WTC11 (cell line): Measurements from ENCODE around the gene ZCCHC10.

Experiments used
- CREM ChIP-seq: sonication (generic); formaldehyde crosslinking; IDR thresholded peaks from 2 replicates; pipeline ENCODE4 v1.8.1; 2022; ENCODE audit warnings: mild to moderate bottlenecking, missing genetic modification reagents, moderate library complexity
- JUN ChIP-seq: sonication (generic); formaldehyde crosslinking; IDR thresholded peaks from 2 replicates; pipeline ENCODE4 v1.8.0; 2023; ENCODE audit warnings: mild to moderate bottlenecking, missing genetic modification reagents
- NFYB ChIP-seq: sonication (generic); formaldehyde crosslinking; conservative IDR thresholded peaks from 2 replicates; pipeline ENCODE4 v1.8.0; 2022; ENCODE audit warnings: low read depth, missing genetic modification reagents
- ZBTB21 ChIP-seq: sonication (generic); formaldehyde crosslinking; IDR thresholded peaks from 2 replicates; pipeline ENCODE4 v1.8.1; 2023; ENCODE audit warnings: mild to moderate bottlenecking, missing genetic modification reagents, borderline replicate concordance
- TF ChIP-seq, protein P1 (sequence below): sonication (generic); formaldehyde crosslinking; conservative IDR thresholded peaks from 2 replicates; pipeline ENCODE4 v1.8.1; 2023; ENCODE audit warnings: mild to moderate bottlenecking, low read depth, missing genetic modification reagents, moderate library complexity
- TF ChIP-seq, protein P2 (sequence below): fragments of 200-600 bp; IDR thresholded peaks from 2 replicates; pipeline ENCODE4 v1.8.0; 2022; ENCODE audit warnings: antibody characterized with exemption
- TF ChIP-seq, protein P3 (sequence below): sonication (generic); formaldehyde crosslinking; IDR thresholded peaks from 2 replicates; pipeline ENCODE4 v1.8.1; 2023; ENCODE audit warnings: mild to moderate bottlenecking, missing genetic modification reagents
- TF ChIP-seq, protein P4 (sequence below): sonication (generic); formaldehyde crosslinking; IDR thresholded peaks from 2 replicates; pipeline ENCODE4 v1.8.0; 2022; ENCODE audit warnings: mild to moderate bottlenecking, missing genetic modification reagents
- TF ChIP-seq, protein P5 (sequence below): sonication (generic); formaldehyde crosslinking; IDR thresholded peaks from 2 replicates; pipeline ENCODE4 v1.8.1; 2023; ENCODE audit warnings: mild to moderate bottlenecking, missing genetic modification reagents, moderate library complexity
- TF ChIP-seq, protein P6 (sequence below): sonication (generic); formaldehyde crosslinking; conservative IDR thresholded peaks from 2 replicates; pipeline ENCODE4 v1.8.1; 2022; ENCODE audit warnings: mild to moderate bottlenecking, missing genetic modification reagents

DNA sequence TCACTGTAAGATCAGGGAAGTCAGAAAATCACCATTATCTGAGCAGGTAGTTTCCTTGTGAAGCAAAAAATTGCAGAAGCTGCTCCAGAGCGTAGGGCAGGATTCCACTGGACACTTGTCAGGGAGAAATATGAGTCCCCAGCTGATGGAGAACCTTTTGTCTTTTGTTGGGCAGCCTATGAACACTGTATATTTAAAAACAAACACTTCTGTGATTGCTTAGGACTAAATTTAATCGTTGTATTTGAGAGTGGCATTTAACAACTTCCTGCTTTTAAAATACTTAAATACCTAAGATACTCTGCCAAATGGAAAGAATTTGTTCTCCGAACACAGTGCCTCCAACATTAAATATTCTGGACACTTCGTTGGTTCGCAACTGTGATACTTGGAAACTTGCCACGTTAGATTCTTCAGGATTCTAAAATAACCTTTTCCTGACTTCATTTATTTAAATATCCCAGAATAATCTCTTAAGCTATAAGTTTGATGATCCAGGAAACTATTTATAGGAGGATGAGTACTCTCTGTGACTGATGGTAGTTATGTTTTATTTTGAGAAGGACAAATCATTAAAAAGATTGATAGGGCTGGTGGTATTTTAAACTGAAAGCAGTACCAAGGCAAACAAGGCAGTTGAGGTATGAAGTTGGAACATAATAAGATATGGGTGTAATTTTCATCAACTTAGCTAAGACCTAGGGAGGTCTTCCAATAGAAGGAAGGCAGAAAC, 22.8 kb upstream of the ZCCHC10 start:
- TF ChIP-seq ZBTB21 (CRISPR knock-in tag), result no peak
- TF ChIP-seq, protein P1, sequence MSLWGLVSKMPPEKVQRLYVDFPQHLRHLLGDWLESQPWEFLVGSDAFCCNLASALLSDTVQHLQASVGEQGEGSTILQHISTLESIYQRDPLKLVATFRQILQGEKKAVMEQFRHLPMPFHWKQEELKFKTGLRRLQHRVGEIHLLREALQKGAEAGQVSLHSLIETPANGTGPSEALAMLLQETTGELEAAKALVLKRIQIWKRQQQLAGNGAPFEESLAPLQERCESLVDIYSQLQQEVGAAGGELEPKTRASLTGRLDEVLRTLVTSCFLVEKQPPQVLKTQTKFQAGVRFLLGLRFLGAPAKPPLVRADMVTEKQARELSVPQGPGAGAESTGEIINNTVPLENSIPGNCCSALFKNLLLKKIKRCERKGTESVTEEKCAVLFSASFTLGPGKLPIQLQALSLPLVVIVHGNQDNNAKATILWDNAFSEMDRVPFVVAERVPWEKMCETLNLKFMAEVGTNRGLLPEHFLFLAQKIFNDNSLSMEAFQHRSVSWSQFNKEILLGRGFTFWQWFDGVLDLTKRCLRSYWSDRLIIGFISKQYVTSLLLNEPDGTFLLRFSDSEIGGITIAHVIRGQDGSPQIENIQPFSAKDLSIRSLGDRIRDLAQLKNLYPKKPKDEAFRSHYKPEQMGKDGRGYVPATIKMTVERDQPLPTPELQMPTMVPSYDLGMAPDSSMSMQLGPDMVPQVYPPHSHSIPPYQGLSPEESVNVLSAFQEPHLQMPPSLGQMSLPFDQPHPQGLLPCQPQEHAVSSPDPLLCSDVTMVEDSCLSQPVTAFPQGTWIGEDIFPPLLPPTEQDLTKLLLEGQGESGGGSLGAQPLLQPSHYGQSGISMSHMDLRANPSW, result no peak
- TF ChIP-seq JUN (CRISPR knock-in tag), result no peak
- TF ChIP-seq, protein P2, sequence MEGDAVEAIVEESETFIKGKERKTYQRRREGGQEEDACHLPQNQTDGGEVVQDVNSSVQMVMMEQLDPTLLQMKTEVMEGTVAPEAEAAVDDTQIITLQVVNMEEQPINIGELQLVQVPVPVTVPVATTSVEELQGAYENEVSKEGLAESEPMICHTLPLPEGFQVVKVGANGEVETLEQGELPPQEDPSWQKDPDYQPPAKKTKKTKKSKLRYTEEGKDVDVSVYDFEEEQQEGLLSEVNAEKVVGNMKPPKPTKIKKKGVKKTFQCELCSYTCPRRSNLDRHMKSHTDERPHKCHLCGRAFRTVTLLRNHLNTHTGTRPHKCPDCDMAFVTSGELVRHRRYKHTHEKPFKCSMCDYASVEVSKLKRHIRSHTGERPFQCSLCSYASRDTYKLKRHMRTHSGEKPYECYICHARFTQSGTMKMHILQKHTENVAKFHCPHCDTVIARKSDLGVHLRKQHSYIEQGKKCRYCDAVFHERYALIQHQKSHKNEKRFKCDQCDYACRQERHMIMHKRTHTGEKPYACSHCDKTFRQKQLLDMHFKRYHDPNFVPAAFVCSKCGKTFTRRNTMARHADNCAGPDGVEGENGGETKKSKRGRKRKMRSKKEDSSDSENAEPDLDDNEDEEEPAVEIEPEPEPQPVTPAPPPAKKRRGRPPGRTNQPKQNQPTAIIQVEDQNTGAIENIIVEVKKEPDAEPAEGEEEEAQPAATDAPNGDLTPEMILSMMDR, result no peak
- TF ChIP-seq, protein P3, sequence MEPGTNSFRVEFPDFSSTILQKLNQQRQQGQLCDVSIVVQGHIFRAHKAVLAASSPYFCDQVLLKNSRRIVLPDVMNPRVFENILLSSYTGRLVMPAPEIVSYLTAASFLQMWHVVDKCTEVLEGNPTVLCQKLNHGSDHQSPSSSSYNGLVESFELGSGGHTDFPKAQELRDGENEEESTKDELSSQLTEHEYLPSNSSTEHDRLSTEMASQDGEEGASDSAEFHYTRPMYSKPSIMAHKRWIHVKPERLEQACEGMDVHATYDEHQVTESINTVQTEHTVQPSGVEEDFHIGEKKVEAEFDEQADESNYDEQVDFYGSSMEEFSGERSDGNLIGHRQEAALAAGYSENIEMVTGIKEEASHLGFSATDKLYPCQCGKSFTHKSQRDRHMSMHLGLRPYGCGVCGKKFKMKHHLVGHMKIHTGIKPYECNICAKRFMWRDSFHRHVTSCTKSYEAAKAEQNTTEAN (CRISPR knock-in tag), result no peak
- no peak for TF ChIP-seq NFYB (CRISPR knock-in tag)
- TF ChIP-seq, protein P4, sequence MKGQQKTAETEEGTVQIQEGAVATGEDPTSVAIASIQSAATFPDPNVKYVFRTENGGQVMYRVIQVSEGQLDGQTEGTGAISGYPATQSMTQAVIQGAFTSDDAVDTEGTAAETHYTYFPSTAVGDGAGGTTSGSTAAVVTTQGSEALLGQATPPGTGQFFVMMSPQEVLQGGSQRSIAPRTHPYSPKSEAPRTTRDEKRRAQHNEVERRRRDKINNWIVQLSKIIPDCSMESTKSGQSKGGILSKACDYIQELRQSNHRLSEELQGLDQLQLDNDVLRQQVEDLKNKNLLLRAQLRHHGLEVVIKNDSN (CRISPR knock-in tag), result no peak
- TF ChIP-seq, protein P5, sequence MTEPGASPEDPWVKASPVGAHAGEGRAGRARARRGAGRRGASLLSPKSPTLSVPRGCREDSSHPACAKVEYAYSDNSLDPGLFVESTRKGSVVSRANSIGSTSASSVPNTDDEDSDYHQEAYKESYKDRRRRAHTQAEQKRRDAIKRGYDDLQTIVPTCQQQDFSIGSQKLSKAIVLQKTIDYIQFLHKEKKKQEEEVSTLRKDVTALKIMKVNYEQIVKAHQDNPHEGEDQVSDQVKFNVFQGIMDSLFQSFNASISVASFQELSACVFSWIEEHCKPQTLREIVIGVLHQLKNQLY (CRISPR knock-in tag), result no peak
- no peak for TF ChIP-seq CREM (CRISPR knock-in tag)
- TF ChIP-seq, protein P6, sequence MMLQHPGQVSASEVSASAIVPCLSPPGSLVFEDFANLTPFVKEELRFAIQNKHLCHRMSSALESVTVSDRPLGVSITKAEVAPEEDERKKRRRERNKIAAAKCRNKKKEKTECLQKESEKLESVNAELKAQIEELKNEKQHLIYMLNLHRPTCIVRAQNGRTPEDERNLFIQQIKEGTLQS (CRISPR knock-in tag), result no peak
